HEK293 (cell line): ENCODE results near the gene ADCY1.

Experiments used
- FEZF1 ChIP-seq: fragments of 450-650 bp; formaldehyde crosslinking; IDR thresholded peaks from 2 replicates; pipeline ENCODE4 v1.5.1; 2016; ENCODE audit warnings: missing biosample characterization, missing genetic modification characterization
- RBAK ChIP-seq: fragments of 450-650 bp; formaldehyde crosslinking; IDR thresholded peaks from 2 replicates; pipeline ENCODE4 v1.5.1; 2016; ENCODE audit warnings: missing biosample characterization, missing genetic modification characterization
- ZBTB20 ChIP-seq: fragments of 450-650 bp; formaldehyde crosslinking; IDR thresholded peaks from 2 replicates; pipeline ENCODE4 v1.5.1; 2016; ENCODE audit warnings: missing biosample characterization, missing genetic modification characterization
- ZBTB21 ChIP-seq: fragments of 450-650 bp; formaldehyde crosslinking; IDR thresholded peaks from 2 replicates; pipeline ENCODE4 v1.5.1; 2017; ENCODE audit warnings: missing biosample characterization, missing genetic modification characterization
- ZNF311 ChIP-seq: fragments of 450-650 bp; formaldehyde crosslinking; IDR thresholded peaks from 2 replicates; pipeline ENCODE4 v1.5.1; 2017; ENCODE audit warnings: missing biosample characterization, missing genetic modification characterization, borderline replicate concordance
- TF ChIP-seq, protein P1 (sequence below): fragments of 450-650 bp; formaldehyde crosslinking; IDR thresholded peaks from 2 replicates; pipeline ENCODE4 v1.5.1; 2016; ENCODE audit warnings: missing biosample characterization, missing genetic modification characterization

DNA sequence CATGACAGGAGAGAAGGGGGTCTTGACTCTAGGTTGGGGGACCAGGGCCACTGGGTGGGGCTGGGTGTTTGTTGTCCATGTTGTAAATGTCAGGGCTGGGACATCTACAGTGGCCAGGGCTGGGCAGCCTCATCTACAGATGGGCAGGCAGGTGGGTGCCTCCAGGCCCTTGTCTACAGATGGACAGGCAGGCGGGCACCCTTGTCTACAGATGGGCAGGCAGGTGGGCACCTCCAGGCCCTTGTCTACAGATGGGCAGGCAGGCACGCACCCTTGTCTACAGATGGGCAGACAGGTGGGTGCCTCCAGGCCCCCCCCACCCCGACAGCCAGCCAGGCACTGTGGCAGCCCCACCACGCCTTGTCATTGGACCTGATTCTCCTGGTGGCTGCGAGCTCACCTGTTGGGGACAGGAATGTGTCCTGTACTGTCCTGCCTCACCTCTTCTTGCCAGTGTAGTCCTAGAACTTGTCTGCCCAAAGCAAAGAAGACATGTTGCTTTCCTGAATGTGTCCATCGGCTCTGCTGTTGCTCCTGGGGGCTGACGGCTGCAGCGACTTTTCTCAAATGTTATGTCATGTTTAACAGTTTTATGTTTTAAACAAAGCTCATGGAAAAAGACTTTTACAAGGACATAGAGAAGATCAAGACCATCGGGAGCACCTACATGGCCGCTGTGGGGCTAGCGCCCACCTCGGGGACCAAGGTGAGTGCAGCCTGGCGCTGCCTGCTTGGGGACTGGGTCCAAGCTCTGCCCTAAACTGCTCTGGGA lies 129.9 kb downstream of the ADCY1 start:
- TF ChIP-seq ZBTB20 (tag by site-specific recombination) = no peak
- TF ChIP-seq, protein P1, sequence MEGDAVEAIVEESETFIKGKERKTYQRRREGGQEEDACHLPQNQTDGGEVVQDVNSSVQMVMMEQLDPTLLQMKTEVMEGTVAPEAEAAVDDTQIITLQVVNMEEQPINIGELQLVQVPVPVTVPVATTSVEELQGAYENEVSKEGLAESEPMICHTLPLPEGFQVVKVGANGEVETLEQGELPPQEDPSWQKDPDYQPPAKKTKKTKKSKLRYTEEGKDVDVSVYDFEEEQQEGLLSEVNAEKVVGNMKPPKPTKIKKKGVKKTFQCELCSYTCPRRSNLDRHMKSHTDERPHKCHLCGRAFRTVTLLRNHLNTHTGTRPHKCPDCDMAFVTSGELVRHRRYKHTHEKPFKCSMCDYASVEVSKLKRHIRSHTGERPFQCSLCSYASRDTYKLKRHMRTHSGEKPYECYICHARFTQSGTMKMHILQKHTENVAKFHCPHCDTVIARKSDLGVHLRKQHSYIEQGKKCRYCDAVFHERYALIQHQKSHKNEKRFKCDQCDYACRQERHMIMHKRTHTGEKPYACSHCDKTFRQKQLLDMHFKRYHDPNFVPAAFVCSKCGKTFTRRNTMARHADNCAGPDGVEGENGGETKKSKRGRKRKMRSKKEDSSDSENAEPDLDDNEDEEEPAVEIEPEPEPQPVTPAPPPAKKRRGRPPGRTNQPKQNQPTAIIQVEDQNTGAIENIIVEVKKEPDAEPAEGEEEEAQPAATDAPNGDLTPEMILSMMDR (tag by site-specific recombination) = no peak
- no peak for TF ChIP-seq ZBTB21
- TF ChIP-seq FEZF1 = no peak
- no peak for TF ChIP-seq RBAK (tag by site-specific recombination)
- TF ChIP-seq ZNF311 (tag by site-specific recombination) = no peak
